ENCODE data around the gene SLC18A3.

GRCh38 chr10:49602380-49603023 is 7.6 kb upstream of the SLC18A3 start:
- TF ChIP-seq CTCF (IDR thresholded peaks at IDR 0.05) (no peak), POLR2A (IDR thresholded peaks at IDR 0.05) (no peak), POLR2AphosphoS5 (IDR thresholded peaks at IDR 0.05) (no peak)

All from suprapubic skin (tissue), 4 donors.